GM19043 (cell line): ENCODE measurements around the gene YOD1.
A peak's percentile ranks its signal among the peaks of the same experiment; 100 is the strongest.

Source experiments
- ATAC-seq: cut with Tn5 transposase; IDR thresholded peaks from one replicate; pipeline ENCODE4 v1.9.1; 2021; ENCODE audit warnings: low read depth; ENCODE audit not compliant: unreplicated experiment

The YOD1 gene

GRCh38 chr1:207073906-207074820 lies 23.2 kb upstream of the YOD1 start:
- ATAC-seq, result no peak

- no peak for ATAC-seq
These were observed 21.2 kb upstream of the YOD1 start for GRCh38 chr1:207072233-207072632.

GRCh38 chr1:207071426-207071825 lies 20.4 kb upstream of the YOD1 start:
- ATAC-seq, result no peak

- ATAC-seq, result no peak
These were observed 19.8 kb upstream of the YOD1 start for GRCh38 chr1:207070811-207071210.

- no peak for ATAC-seq
These were observed 19.0 kb upstream of the YOD1 start for GRCh38 chr1:207069858-207070506.

GRCh38 chr1:207069061-207069460 lies 18.1 kb upstream of the YOD1 start:
- ATAC-seq, result no peak

GRCh38 chr1:207067665-207068064 lies 16.7 kb upstream of the YOD1 start:
- no peak for ATAC-seq

GRCh38 chr1:207067185-207067584 lies 16.2 kb upstream of the YOD1 start:
- ATAC-seq, result no peak

- ATAC-seq, result no peak
These were observed 13.6 kb upstream of the YOD1 start for GRCh38 chr1:207064561-207064960.

GRCh38 chr1:207063014-207063413 lies 12.0 kb upstream of the YOD1 start:
- ATAC-seq, result no peak

- ATAC-seq, result no peak
These were observed 11.1 kb upstream of the YOD1 start for GRCh38 chr1:207062058-207062457.

- ATAC-seq, result no peak
These were observed 9.6 kb upstream of the YOD1 start for GRCh38 chr1:207060596-207060995.

GRCh38 chr1:207059881-207060280 lies 8.9 kb upstream of the YOD1 start:
- ATAC-seq, result no peak

- no peak for ATAC-seq
These were observed 8.2 kb upstream of the YOD1 start for GRCh38 chr1:207058878-207059867.

- no peak for ATAC-seq
These were observed 7.2 kb upstream of the YOD1 start for GRCh38 chr1:207058252-207058651.

GRCh38 chr1:207056673-207057072 lies 5.7 kb upstream of the YOD1 start:
- ATAC-seq, result no peak

GRCh38 chr1:207055386-207056001 lies 4.5 kb upstream of the YOD1 start:
- no peak for ATAC-seq

- no peak for ATAC-seq
These were observed 3.5 kb upstream of the YOD1 start for GRCh38 chr1:207054491-207054890.

- ATAC-seq, result peak; percentile 67
These were observed 2.1 kb upstream of the YOD1 start, which contains the start of gene PFKFB2 for GRCh38 chr1:207052911-207053769. Gene PFKFB2, plus strand, starts transcription at chr1:207053275. Its CDS starts 1,443 bp downstream, at chr1:207054718.
